HG03135 (cell line): Measurements from ENCODE around the gene SSB.
"Not testable (repeated sequence)": the region's sequence is repeated elsewhere in the genome, so short reads cannot be mapped to it uniquely, and the experiment has no call there.

ENCODE experiments used
- ATAC-seq: cut with Tn5 transposase; IDR thresholded peaks from one replicate; pipeline ENCODE4 v1.9.1; 2021; ENCODE audit warnings: mild to moderate bottlenecking, moderate library complexity; ENCODE audit not compliant: unreplicated experiment

SSB gene

GRCh38 chr2:169798718-169799592 is at the start of gene SSB:
SSB (plus strand) TSS chr2:169798871; CDS start chr2:169800961, 2,090 bp downstream.
- ATAC-seq = peak; percentile 96

GRCh38 chr2:169752752-169753151 is 45.9 kb upstream of the SSB start:
- no peak for ATAC-seq

DNA sequence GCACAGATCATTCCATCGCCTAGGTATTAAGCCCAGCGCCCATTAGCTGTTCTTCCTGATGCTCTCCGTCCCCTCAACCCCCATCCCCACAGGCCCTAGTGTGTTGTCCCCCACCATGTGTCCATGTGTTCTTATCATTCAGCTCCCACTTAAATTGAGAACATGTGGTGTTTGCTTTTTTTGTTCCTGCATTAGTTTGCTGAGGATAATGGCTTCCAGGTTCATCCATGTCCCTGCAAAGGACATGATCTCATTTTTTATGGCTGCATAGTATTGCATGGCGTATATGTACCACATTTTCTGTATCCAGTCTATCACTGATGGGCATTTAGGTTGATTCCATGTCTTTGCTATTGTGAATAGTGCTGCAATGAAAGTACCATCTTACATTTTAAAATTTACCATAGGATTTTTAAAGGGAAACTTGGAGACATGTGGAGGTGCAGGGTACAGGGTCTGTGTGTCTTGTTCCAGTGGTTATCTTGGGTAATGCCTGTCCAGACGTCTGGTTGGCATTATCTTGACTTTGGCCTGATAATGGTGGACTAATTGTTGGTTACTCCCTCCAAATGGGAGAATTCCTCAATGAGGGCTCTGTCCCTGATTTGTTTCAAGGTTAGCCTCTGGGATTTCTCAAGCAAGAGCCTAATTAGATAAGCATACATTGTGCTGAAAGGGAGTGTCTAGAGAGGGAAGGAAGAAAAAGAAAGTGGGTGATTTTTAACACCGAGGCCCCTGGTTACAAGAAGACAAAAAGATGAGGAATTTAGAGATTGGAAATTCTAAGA is 43.4 kb upstream of the SSB start:
- no peak for ATAC-seq

DNA sequence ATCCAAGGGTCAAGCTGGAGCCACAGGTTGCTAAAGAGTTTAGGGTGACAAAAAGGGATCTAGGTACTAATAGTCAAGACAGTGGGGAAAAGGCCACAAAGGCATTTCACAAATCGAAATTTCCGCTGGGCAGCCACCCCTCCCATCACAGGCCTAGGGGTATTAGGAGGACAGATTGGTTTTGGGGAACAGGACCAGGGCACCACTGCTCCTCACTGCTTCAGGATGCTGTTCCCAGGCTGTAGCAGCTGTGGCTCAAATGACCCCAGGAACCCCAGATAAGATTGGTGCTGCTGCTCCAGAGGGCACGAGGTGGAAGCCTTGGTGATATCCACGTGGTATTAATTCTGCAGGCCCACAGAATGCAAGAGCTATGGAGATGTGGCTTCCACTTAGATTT is 42.3 kb upstream of the SSB start:
- ATAC-seq = no peak

DNA sequence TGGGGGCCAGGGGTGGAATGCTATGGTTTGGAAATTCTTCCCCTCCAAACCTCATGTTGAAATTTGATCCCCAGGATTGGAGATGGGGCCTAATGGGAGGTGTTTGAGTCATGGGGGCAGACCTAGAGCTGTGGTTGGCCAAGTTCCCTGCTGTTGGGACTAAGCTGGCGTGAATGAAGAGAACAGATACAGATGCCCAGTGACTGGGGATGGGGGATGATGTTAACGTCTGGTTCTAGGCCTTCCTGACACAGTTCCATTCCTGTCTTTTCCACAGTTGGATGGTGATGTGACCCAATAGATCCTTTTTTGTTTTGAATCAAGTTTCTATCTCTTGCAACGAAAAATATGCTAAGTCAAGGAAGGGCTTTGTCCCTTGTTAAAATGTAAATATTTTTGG is 41.3 kb upstream of the SSB start:
- no peak for ATAC-seq

DNA sequence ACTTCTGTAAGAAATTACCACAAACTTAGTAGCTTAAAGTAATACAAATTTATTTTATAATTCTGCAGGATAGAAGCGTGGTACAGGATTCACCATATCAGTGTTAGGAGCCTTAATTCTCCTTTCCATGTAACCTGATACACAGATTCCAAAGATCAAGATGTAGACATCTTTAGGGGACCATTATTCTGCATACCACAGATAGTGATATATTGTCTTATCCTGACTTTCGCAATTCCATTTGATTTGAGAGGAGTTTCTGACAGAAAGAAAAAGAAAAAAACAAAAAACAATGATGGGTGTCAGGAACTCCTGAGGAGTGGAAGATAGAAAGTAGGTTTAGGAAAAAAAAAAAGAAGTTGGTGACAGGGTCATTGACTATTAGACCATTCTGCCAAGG is 40.9 kb upstream of the SSB start:
- no peak for ATAC-seq

- no peak for ATAC-seq
Measured at GRCh38 chr2:169759987-169760386, 38.7 kb upstream of the SSB start.

DNA sequence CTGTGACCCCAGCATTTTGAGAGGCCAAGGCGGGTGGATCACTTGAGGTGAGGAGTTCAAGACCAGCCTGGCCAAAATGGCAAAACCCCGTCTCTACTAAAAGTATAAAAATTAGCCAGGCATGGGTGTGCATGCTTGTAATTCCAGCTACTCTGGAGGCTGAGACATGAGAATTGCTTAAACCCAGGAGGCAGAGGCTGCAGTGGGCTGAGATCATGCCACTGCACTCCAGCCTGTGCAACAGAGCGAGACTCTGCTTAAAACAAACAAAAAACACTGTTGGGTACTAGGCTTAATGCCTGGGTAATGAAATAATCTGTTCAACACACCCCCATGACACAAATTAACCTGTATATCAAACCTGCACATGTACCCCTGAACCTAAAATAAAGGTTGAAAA is 37.9 kb upstream of the SSB start:
- ATAC-seq = not testable (repeated sequence)

GRCh38 chr2:169761251-169761969 is 37.3 kb upstream of the SSB start:
- ATAC-seq = no peak

GRCh38 chr2:169761970-169762292 is 36.7 kb upstream of the SSB start:
- no peak for ATAC-seq

- no peak for ATAC-seq
Measured at GRCh38 chr2:169765523-169765922, 33.1 kb upstream of the SSB start.

- ATAC-seq = no peak
Measured at GRCh38 chr2:169767243-169767888, 31.3 kb upstream of the SSB start.

GRCh38 chr2:169768262-169768995 is 30.2 kb upstream of the SSB start:
- ATAC-seq = no peak

GRCh38 chr2:169771021-169771420 is 27.6 kb upstream of the SSB start:
- no peak for ATAC-seq

DNA sequence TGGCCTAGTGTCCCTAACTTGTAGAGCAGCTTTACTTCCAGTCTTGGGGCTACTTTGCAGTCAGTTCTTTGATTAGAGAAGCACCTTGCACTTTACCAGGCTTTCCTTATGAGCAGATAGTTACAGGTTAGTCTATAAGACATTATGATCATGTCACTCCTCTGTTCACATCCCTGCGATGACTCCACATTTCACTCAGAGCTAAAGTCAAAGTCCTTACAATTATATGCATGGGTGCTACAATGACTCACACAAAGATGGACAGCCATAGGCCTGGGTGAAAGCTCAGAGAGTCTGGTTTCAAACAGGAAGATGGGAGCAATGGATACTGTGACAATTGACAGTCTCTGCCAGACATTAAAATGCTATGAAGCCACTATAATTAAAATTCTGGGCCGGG is 27.1 kb upstream of the SSB start:
- no peak for ATAC-seq

GRCh38 chr2:169772651-169773050 is 26.0 kb upstream of the SSB start:
- ATAC-seq = no peak

- no peak for ATAC-seq
Measured at GRCh38 chr2:169775354-169775753, 23.3 kb upstream of the SSB start.

- ATAC-seq = no peak
Measured at GRCh38 chr2:169775765-169776164, 22.9 kb upstream of the SSB start.

DNA sequence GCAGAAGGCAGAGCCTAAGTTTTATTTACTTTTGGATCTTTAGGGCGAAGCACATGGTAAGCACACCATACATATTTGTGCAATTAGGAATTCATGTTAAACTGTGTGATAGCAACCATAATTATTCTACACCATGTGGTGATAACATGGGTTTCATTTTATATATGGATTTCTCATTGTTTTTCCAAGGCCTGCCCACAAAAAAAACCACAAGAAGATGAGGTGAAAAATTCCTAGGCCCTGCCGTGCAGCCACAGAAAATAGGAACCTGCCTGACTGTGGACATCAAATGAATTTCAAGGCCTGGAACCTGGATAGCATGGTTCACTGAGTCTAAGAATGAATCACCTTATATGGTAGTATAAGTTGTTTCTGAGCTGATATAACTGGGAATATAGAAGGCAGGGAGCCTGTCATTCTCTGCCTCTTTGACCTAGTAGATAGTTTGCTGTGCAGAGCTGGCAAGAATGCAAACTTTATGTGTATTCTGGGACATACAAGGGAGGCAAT is 22.4 kb upstream of the SSB start:
- ATAC-seq = no peak

DNA sequence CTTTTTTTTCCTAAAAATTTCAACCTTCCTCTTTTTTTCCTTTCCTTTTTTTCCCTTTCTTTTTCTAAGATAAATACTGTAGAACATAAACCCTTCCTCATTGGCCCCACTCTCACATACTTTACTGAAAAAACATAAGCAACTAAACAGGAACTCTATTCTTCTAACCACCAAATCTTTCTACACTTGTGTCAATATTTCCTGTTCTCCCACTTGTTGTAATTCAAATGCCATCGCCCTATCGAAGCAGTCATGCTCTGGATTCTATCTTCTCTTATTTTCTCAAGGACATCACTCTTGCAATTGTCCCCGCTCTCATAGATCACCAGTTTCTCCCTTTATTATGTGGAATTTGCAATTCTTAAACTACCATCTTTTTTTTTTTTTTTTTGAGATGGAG is 20.2 kb upstream of the SSB start:
- ATAC-seq = no peak
